GM18526 (cell line): ENCODE data around the gene CAMK1D.

Experiments used
- POLR2A ChIP-seq: IDR thresholded peaks from 3 replicates; pipeline ENCODE4 v1.6.1; 2011; ENCODE audit not compliant: insufficient read length; ENCODE audit errors: extremely low read depth

CAMK1D gene

DNA sequence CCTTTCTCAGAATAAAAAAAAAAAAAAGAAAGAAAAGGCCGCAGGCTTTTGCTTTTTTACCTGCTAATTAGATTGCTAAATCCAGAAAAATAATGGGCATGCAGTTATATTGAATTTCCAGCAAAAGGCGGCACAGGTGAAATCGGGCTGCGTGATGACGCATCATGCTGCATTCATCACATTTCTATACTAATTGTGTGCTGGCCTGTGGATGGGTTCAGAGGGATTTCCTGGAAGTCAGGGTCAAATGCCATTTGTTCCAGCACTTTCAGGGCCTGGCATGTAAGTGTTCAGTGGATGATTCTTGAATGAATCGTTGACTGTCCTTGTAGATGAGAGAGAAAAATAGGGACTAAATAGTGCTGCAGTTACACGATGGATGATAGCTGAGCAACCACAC, 292.7 kb downstream of the CAMK1D start:
- TF ChIP-seq POLR2A, result no peak

DNA sequence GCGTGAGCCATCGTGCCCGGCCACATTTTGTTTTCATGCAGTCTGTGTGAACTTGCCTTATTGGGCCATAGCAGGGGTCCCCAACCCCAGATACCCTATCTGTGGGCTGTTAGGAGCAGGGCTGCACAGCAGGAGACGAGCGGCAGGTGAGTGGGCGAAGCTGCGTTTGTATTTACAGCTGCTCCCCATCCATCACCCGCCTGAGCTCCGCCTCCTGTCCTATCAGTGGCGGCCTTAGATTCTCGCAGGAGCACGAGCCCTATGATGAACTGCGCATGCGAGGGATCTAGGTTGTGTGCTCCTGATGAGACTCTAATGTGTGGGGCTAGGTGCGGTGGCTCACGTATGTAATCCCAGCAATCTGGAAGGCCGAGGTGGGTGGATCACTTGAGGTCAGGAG, 293.9 kb downstream of the CAMK1D start:
- TF ChIP-seq POLR2A, result no peak

DNA sequence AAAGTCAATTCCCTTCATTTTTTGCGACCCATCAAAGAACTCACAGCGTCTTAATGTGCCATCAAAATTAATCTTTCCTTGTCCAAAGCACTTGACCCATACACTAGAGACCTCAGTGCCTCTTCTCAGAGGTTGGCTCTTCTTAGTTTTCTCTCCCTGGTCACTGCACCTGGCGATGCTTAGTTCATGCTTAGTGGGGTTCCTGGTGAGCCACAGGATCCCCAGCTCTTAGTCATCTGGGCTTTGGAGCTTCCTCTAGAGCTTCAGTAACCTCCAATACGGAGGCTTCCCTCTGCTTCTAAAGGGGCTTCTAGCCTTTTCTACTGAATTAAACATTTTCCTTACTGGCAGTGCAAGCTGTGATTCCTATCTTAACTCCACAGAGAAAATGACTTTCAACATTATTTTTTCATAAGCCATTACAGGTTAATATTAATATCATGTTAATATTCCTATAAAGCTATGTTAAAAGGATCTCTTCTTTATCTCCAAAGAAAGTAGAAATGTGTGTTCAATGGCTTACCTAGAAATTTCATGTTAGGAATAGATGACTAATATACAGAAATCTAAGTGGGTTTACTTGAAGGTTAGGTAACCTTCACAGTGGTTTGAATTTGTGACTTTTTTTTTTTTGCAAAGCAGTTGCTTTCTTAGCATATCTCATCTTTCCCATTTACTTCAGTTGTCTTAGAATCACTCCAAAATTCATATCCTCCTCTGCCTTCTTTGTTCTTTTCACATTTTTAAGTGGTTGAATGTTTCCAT, 295.2 kb downstream of the CAMK1D start:
- TF ChIP-seq POLR2A, result no peak

DNA sequence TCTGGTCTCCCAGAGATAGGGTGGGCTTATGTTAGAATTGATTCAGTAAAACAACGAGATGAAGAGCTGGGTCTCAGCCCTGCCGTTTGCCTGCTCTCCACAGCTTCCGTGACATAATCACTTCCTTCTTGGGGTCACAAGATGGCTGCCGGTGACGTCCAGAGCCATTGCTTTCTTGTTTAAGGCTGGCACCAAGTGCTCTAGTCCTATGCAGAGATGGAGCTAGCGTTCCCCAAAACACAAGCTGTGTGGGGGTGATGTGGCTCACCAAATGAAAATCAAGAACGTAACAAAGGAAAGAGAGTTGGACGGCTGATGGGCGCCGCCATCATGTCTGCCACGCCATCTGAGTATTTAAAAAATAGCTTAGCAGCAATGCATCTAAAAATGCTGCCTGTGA, 296.1 kb downstream of the CAMK1D start:
- no peak for TF ChIP-seq POLR2A

DNA sequence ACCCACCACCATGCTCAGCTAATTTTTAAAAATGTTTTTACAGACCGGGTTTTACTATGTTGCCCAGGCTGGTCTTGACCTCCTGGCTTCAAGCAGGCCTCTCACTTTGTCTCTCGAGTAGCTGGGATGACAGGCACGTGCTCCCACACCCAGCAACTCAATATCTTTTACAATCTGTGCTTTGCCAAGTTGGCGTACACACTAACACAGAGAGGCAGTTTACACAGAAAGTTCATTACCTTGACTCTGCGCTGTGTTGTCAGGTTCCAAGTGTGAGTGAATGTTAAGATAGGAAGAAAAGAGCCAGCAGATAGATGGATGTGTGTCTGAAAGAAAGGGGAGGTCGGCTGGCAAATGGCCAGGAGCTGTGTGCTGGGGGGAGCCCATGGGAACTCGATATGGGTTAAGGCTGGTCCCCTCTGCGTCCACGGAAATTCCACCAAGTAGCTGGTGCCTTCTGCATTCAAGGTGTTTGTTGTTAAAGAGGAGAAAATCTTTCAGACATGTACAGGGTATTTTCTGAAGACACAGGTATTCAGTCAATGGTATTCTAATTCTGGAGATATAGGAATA, 299.8 kb downstream of the CAMK1D start:
- TF ChIP-seq POLR2A, result no peak

DNA sequence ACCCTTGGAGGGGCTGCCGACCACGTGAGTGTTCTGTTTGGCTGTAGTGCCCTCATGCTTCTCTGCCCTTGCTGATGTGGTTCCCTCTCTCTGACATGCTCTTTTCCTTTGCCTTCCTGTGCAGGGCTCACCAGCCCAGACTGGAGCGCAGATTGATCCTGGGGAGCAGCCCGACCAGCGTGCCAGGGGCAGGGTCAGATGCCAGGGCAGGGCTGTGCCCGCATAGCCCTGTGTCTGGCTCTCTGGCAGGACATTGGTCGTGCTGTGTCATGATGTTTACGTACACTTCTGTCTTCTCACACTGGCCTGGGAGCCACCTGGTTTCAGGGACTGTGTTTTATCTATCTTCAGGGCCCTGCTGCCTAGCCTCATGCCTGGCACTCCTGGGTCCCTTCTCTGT, 300.8 kb downstream of the CAMK1D start:
- TF ChIP-seq POLR2A, result no peak

DNA sequence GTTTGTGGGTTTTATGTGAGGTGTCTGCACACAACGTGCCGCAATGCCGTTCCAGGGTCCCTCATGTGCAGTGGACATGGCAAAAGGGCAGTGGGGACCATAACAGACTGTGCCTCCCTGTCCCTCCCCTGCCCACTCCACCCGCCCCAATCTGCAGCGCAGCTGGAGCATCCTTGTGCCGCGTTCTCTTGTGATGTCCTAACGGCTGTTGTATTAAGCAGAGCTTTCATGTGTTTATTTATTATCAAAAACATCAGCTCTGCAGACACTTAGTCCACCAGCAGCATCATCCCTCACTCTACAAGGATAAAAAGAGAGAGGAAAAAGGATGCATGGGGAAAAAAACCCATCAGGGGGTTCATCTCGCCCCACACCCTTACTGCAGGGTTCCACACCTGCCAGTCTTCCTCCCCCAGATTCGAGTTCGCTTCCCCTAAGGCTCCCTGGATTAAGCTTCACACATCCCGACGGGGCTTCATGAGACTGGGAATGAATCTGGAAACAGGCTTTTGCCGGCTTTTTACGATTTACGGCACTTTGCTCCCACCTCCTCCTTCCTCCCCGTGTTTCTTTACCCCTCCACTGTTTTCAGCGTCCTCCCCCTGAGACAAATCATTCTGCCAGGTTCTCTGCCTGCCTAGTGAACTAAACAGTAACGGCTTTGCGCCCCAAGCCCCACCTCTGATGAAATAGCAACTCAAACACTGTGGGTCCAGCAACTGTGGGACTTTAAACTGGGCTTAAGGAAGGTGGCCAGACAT, 301.4 kb downstream of the CAMK1D start:
- no peak for TF ChIP-seq POLR2A

DNA sequence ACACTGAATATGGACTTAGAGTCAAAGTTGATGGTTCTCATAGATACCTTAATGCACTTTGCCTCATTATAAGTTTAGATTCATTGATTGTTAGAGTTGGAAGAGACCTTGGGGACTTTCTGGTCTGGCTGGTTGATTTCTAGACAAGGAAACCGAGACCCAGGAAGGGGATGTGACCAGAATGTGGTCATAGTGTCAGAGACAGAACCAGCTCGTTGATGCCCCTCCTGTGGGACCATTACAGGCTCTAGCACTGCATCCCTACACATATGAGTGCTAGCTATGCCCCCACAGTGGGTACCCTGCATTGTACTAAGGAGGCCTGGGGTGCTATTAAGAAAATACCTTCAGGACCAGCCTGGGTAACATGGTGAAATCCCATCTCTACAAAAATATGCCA, 306.6 kb downstream of the CAMK1D start:
- TF ChIP-seq POLR2A, result no peak

DNA sequence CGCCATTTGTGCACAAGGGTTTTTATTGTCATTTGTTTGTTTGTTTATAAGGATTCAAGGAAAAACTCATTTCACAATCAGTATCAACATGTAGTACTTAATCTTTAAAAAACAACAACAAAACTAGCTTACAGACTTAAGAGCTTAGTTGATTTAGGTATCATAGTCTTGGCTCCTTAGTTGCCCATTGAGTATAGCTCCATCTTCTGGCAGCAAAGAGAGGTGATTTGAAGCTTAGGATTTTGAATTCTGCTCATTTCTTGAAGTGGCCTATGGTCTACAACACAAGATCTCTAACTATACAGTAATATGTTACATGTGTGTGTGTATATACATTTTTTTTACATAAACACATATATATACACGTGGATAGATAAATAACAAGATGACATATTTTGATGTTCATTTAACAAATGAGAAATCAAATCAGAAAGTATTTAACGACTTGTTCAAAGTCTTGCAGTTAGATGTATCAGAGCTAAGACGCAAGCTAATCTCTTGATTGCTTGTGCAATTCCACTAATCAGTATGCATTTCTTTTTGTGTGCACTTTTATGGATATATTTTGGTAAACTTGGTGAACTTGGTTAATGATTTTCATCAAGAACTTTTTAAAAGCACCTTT, 307.3 kb downstream of the CAMK1D start:
- TF ChIP-seq POLR2A, result no peak

DNA sequence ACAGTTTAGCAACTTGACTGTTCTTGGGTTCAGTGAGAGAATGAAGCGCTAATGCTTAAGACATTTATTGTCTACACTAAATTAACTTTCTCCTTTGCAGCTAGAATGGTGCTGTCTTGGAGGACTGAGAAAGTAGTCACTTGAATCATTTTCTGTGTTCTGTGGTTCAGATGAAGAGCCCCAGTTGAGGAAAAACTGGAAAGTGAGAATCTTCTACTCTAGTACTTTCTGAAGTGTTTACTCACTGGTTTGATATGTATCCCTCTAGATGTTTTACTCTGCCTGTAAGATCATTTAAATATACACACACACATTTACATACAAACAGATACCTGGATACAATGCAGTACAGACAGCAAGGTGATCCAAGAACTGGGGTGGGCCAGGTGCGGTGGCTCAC, 308.1 kb downstream of the CAMK1D start:
- no peak for TF ChIP-seq POLR2A

DNA sequence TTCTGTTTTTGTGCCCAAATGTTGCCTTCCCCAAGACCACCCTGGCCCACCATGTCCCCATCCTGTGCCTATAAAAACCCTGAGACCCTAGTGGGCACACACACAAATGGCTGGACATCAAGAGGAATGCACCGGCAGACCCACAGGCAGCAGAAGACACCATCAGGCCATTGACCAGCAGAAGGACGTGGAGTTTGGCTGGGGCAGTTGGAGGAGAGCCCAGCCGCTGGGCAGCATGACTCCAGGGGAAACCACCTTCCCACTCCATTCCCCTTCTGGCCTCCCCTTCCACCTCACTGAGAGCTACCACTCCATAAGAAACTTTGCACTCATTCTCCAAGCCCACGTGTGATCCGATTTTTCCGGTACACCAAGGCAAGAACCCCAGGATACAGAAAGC, 309.2 kb downstream of the CAMK1D start:
- no peak for TF ChIP-seq POLR2A

DNA sequence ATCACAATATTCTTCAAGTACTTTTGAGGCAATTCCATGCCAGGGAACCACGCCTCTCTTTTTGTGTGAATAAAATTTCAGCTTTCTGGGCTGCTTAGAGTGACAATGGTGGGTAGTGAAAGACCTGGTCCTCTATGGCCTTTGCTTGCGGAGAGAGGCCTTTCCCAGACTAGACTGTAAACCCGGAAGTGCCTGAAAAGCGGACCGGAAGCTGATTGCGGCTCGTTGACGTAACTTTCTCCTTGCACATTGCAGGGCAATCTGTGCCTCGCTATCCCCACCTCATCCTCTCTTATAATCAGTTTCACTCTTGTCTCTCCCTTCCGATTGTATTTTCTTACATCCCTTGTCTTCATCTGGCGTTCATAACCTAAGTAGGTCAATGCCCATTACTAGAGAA, 310.4 kb downstream of the CAMK1D start:
- no peak for TF ChIP-seq POLR2A

DNA sequence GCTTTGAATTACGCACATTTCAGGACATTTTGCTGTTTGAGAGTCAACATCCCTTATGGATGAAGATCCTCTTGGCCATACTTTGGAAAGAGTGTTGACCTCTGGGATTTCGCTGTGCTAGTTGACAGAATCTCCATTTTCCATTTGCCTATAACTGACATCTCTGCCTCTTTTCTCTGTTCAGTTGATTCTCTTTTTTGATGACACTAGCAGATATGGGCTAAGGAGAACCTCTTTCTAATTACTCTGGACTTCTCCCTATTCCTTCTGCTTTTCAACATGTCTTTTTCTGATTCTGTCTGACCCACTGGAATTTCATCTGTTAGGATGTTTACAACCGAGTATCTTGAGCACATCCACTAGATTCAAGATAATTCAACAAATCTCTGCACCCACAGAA, 311.5 kb downstream of the CAMK1D start:
- no peak for TF ChIP-seq POLR2A

DNA sequence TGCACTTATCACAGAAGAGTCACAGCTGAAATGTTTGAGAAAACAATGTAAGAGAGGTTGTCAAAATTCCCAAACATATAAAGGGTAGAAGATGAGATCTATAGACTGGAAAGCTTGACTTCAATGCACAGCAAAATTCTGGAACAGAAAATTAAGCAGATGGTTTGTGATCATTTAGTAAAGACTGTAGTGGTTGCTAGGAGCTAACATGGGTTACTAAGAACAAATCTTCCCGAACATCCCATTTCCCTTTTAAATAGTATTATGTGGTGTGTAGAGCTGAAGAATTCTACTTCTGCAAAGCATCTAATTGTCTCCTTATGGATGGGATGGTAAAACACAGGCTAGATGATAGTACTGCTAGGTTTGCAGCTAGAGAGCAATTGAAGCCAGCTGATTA, 312.3 kb downstream of the CAMK1D start:
- no peak for TF ChIP-seq POLR2A

DNA sequence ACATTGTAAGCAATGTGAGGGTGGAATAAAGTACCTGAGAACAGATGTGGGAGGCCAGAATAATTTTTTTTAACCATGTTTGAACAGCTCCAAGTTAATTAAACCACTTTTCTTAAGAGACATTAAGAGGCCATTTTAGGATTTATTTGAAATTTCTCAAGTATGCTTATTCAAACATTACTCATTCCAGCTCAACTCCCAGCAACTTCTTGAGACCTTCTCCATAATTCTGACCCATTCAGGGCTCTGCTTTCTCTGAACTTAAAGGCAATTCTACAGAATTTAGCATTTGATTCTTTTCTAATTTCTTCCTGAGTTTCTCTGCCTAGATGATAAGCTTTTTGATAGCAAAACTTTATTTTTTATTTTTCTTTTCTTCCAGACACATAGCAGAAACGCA, 314.5 kb downstream of the CAMK1D start:
- no peak for TF ChIP-seq POLR2A

DNA sequence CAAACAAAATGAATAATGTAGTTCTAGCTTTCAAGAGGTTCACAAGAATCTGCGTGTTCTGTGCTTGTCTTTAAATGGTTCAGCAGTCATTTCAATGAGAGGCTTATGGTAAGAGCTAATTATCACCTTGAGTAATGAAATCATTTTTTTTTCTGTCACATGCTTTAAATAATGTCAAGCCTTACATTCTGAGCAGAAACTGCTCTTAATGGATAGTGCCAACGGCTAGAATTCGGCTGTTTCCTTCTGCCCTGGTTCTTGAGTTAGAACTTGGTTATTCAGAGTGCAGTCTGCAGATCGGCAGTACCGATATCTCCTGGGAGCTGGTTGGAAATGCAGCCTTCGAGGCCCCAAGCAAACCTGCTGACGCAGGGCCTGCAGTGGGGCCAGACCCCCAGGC, 316.2 kb downstream of the CAMK1D start:
- TF ChIP-seq POLR2A, result no peak
